H9 (cell line): ENCODE data around the gene LTBP2. TPM values are rescaled to one million over a fixed set of nuclear protein-coding genes. Genes with fewer than 3 reads are reported as not detected.
A peak's percentile ranks its signal among the peaks of the same experiment; 100 is the strongest.

Experiments
- DNase-seq: peaks from one replicate; pipeline ENCODE4 v3.0.0-alpha.2; 2017
- H2AFZ ChIP-seq: one replicate; pipeline ENCODE4 v1.6.1; 2013; ENCODE audit warnings: mild to moderate bottlenecking, low read length, control low read depth, moderate library complexity
- H2AK5ac ChIP-seq: 2 replicates; pipeline ENCODE4 v1.6.1; 2013; ENCODE audit warnings: low read length, control low read depth, mixed read lengths; ENCODE audit not compliant: insufficient read length
- H2BK120ac ChIP-seq: one replicate; pipeline ENCODE4 v1.6.1; 2013; ENCODE audit warnings: low read depth, mild to moderate bottlenecking, low read length, control low read depth, inconsistent platforms; ENCODE audit not compliant: poor library complexity, severe bottlenecking
- H2BK12ac ChIP-seq: 2 replicates; pipeline ENCODE4 v1.6.1; 2013; ENCODE audit warnings: low read length, control low read depth, mixed read lengths, low read depth; ENCODE audit not compliant: insufficient read length
- H2BK15ac ChIP-seq: 2 replicates; pipeline ENCODE4 v1.6.1; 2013; ENCODE audit warnings: low read depth, low read length, control low read depth
- H2BK20ac ChIP-seq: one replicate; pipeline ENCODE4 v1.6.1; 2013; ENCODE audit warnings: low read depth, mild to moderate bottlenecking, low read length, control low read depth, inconsistent platforms; ENCODE audit not compliant: poor library complexity, severe bottlenecking
- H2BK5ac ChIP-seq: 2 replicates; pipeline ENCODE4 v1.6.1; 2013; ENCODE audit warnings: low read length, control low read depth, mixed read lengths; ENCODE audit not compliant: insufficient read length
- H3K14ac ChIP-seq: 2 replicates; pipeline ENCODE4 v1.6.1; 2013; ENCODE audit warnings: low read length, control low read depth; ENCODE audit not compliant: insufficient read depth
- H3K18ac ChIP-seq: 2 replicates; pipeline ENCODE4 v1.6.1; 2013; ENCODE audit warnings: low read depth, mild to moderate bottlenecking, mixed read lengths, low read length, control low read depth; ENCODE audit not compliant: insufficient read length
- H3K23ac ChIP-seq: 2 replicates; pipeline ENCODE4 v1.6.1; 2013; ENCODE audit warnings: low read length, control low read depth, mixed read lengths, low read depth; ENCODE audit not compliant: insufficient read length
- H3K23me2 ChIP-seq: 2 replicates; pipeline ENCODE4 v1.6.1; 2013; ENCODE audit warnings: low read depth, mild to moderate bottlenecking, mixed read lengths, low read length, control low read depth; ENCODE audit not compliant: insufficient read length, poor library complexity, severe bottlenecking
- H3K27ac ChIP-seq: 2 replicates; pipeline ENCODE4 v1.5.1; 2013; ENCODE audit warnings: low read length, control low read depth, mixed read lengths, low read depth; ENCODE audit not compliant: insufficient read length
- H3K27me3 ChIP-seq: 2 replicates; pipeline ENCODE4 v1.6.1; 2013; ENCODE audit warnings: low read length, control low read depth, inconsistent platforms; ENCODE audit not compliant: insufficient read depth
- H3K4ac ChIP-seq: 2 replicates; pipeline ENCODE4 v1.6.1; 2013; ENCODE audit warnings: low read depth, mild to moderate bottlenecking, control low read depth, inconsistent platforms, low read length, moderate library complexity
- H3K4me1 ChIP-seq: 2 replicates; pipeline ENCODE4 v1.6.1; 2013; ENCODE audit warnings: low read length, control low read depth, inconsistent platforms; ENCODE audit not compliant: insufficient read depth
- H3K4me2 ChIP-seq: 2 replicates; pipeline ENCODE4 v1.6.1; 2013; ENCODE audit warnings: low read length, control low read depth, mixed read lengths; ENCODE audit not compliant: insufficient read length, insufficient read depth
- H3K56ac ChIP-seq: 2 replicates; pipeline ENCODE4 v1.6.1; 2013; ENCODE audit warnings: low read depth, mild to moderate bottlenecking, mixed read lengths, low read length, control low read depth; ENCODE audit not compliant: insufficient read length
- H3K79me1 ChIP-seq: 2 replicates; pipeline ENCODE4 v1.6.1; 2013; ENCODE audit warnings: low read depth, mild to moderate bottlenecking, moderate library complexity, low read length, control low read depth, inconsistent platforms; ENCODE audit not compliant: insufficient read depth, poor library complexity, severe bottlenecking
- H3K79me2 ChIP-seq: 2 replicates; pipeline ENCODE4 v1.6.1; 2013; ENCODE audit warnings: low read length, control low read depth, inconsistent platforms; ENCODE audit not compliant: insufficient read depth
- H3K9ac ChIP-seq: 2 replicates; pipeline ENCODE4 v1.6.1; 2013; ENCODE audit warnings: low read length, control low read depth, mixed read lengths; ENCODE audit not compliant: insufficient read length; ENCODE audit errors: extremely low read depth
- H3K9me3 ChIP-seq: one replicate; pipeline ENCODE4 v1.6.1; 2013; ENCODE audit warnings: low read depth, low read length, inconsistent platforms; ENCODE audit not compliant: control insufficient read depth
- H3T11ph ChIP-seq: one replicate; pipeline ENCODE4 v1.6.1; 2013; ENCODE audit warnings: mild to moderate bottlenecking, low read length, control low read depth, inconsistent platforms
- H4K20me1 ChIP-seq: one replicate; pipeline ENCODE4 v1.6.1; 2013; ENCODE audit not compliant: control insufficient read depth, insufficient read length, insufficient read depth
- H4K5ac ChIP-seq: 2 replicates; pipeline ENCODE4 v1.6.1; 2013; ENCODE audit warnings: low read depth, mild to moderate bottlenecking, mixed read lengths, low read length, control low read depth; ENCODE audit not compliant: insufficient read length
- H4K8ac ChIP-seq: replicated peaks from 2 replicates; pipeline ENCODE4 v1.6.1; 2013; ENCODE audit warnings: low read length, control low read depth, mixed read lengths, low read depth; ENCODE audit not compliant: insufficient read length
- H4K91ac ChIP-seq: 2 replicates; pipeline ENCODE4 v1.6.1; 2013; ENCODE audit warnings: low read depth, mild to moderate bottlenecking, moderate library complexity, mixed read lengths, low read length, control low read depth; ENCODE audit not compliant: insufficient read length
- H3K27ac Mint-ChIP-seq, 3 experiments: 2 replicates in 2 of 3; 3 replicates in 1 of 3; pipeline ENCODE4 v1.8.0; 2020 to 2021; ENCODE audit warnings: mixed read lengths in 3 of 3, mild to moderate bottlenecking in 1 of 3, moderate library complexity in 1 of 3
- H3K27me3 Mint-ChIP-seq: 2 replicates; pipeline ENCODE4 v1.8.0; 2021; ENCODE audit warnings: low read depth, mild to moderate bottlenecking, moderate library complexity, mixed read lengths
- H3K36me3 Mint-ChIP-seq, 3 experiments: 2 replicates in 2 of 3; 3 replicates in 1 of 3; pipeline ENCODE4 v1.8.0; 2020 to 2021; ENCODE audit warnings: low read depth in 3 of 3, mixed read lengths in 3 of 3; ENCODE audit not compliant: insufficient read depth in 1 of 3
- H3K4me1 Mint-ChIP-seq, 2 experiments: 2 replicates each; pipeline ENCODE4 v1.8.0; 2020; ENCODE audit warnings: mixed read lengths in 2 of 2
- H3K4me3 Mint-ChIP-seq, 2 experiments: 2 replicates in 1 of 2; 3 replicates in 1 of 2; pipeline ENCODE4 v1.8.0; 2020 to 2021; ENCODE audit warnings: mild to moderate bottlenecking in 2 of 2, mixed read lengths in 2 of 2, moderate library complexity in 1 of 2
- H3K9me3 Mint-ChIP-seq, 2 experiments: 2 replicates in 1 of 2; 3 replicates in 1 of 2; pipeline ENCODE4 v1.8.0; 2020; ENCODE audit warnings: mild to moderate bottlenecking in 2 of 2, mixed read lengths in 2 of 2, moderate library complexity in 1 of 2
- CTCF ChIP-seq: fragments of 200-600 bp; sonication (generic); conservative IDR thresholded peaks from 3 replicates; pipeline ENCODE4 v1.8.0; 2021; ENCODE audit warnings: antibody characterized with exemption, mild to moderate bottlenecking
- WGBS: extraction: QIAGEN DNeasy Blood & Tissue Kit; methylation state at CpG from one replicate; pipeline ENCODE4 v1.1.7; 2013; ENCODE audit warnings: missing lambda C conversion rate, low lambda C conversion rate, mixed read lengths; ENCODE audit not compliant: insufficient read length; ENCODE audit errors: extremely low coverage; 5-methylcytosine and 5-hydroxymethylcytosine counted together
- total RNA-seq: library from RNA; stranded (reverse); gene quantifications from 2 replicates; pipeline ENCODE4 v1.2.1, GENCODE V29; 2021

LTBP2 gene
- total RNA-seq, 1 experiment from 2014 or later, result 0.77 TPM

GRCh38 chr14:74510223-74510931 is 101.7 kb downstream of the LTBP2 start:
- Histone ChIP-seq H2BK5ac (no peak overlapping the region), H3K23me2 (no peaks in the 10 kb centered on the region), H3K9ac (no peak overlapping the region), H3K23ac (no peak overlapping the region), H2AFZ (no peak overlapping the region), H4K91ac (no peak overlapping the region), H3K4me1 (peaks cover 5% of the 10 kb centered on the region; the same call in 1 of the 2 replicates), H2BK15ac (no peak overlapping the region), H2BK20ac (no peak overlapping the region), H3K27ac (no peak overlapping the region), H3T11ph (no peak overlapping the region), H3K18ac (no peak overlapping the region), H3K56ac (no peak overlapping the region), H4K20me1 (no peaks in the 10 kb centered on the region), H3K9me3 (no peaks in the 10 kb centered on the region), H3K27me3 (no peaks in the 10 kb centered on the region), H2BK12ac (no peak overlapping the region), H2BK120ac (no peak overlapping the region), H2AK5ac (no peak overlapping the region), H4K5ac (no peak overlapping the region), H3K14ac (peak overlapping the region; percentile 18; the same call in 1 of the 2 replicates), H3K79me1 (no peaks in the 10 kb centered on the region), H3K4ac (no peak overlapping the region), H3K4me2 (no peak overlapping the region), H4K8ac (no peak overlapping the region), H3K79me2 (no peaks in the 10 kb centered on the region)
- no peak for TF ChIP-seq CTCF
- Mint-ChIP-seq H3K9me3 (no peaks in the 10 kb centered on the region), H3K27me3 (peaks cover 23% of the 10 kb centered on the region), H3K36me3 (no peaks in the 10 kb centered on the region), H3K4me3 (no peak overlapping the region), H3K27ac (peak overlapping the region in 1 of 3 experiments; percentile 51; a peak in 1 of 7 replicates), H3K4me1 (peaks cover 38 to 40% of the 10 kb centered on the region in 2 experiments)
- DNase-seq, result peak; percentile 47
- no CpG with 5 or more reads among the region's 21 CpGs for WGBS
